Ishikawa (cell line): ENCODE data around the gene UBXN1.

Experiments
- CEBPB ChIP-seq: IDR thresholded peaks from 2 replicates; pipeline ENCODE4 v1.6.1; 2012
- CREB1 ChIP-seq: IDR thresholded peaks from 2 replicates; pipeline ENCODE4 v1.6.1; 2012; ENCODE audit warnings: low read depth
- EGR1 ChIP-seq: IDR thresholded peaks from 2 replicates; pipeline ENCODE4 v1.6.1; 2012
- EP300 ChIP-seq: IDR thresholded peaks from 2 replicates; pipeline ENCODE4 v1.6.1; 2012; ENCODE audit warnings: borderline replicate concordance
- FOXM1 ChIP-seq: IDR thresholded peaks from 2 replicates; pipeline ENCODE4 v1.6.1; 2012; ENCODE audit warnings: low read depth, borderline replicate concordance
- NFIC ChIP-seq: IDR thresholded peaks from 2 replicates; pipeline ENCODE4 v1.6.1; 2012
- RAD21 ChIP-seq: IDR thresholded peaks from 2 replicates; pipeline ENCODE4 v1.6.1; 2012; ENCODE audit warnings: low read depth
- TAF1 ChIP-seq: IDR thresholded peaks from 2 replicates; pipeline ENCODE4 v1.6.1; 2012; ENCODE audit warnings: low read depth, mild to moderate bottlenecking
- TCF12 ChIP-seq: IDR thresholded peaks from 2 replicates; pipeline ENCODE4 v1.6.1; 2012; ENCODE audit warnings: low read depth
- TEAD4 ChIP-seq: IDR thresholded peaks from 2 replicates; pipeline ENCODE4 v1.6.1; 2012
- YY1 ChIP-seq: IDR thresholded peaks from 2 replicates; pipeline ENCODE4 v1.6.1; 2012; ENCODE audit warnings: low read depth
- ZBTB7A ChIP-seq: IDR thresholded peaks from 2 replicates; pipeline ENCODE4 v1.6.1; 2012; ENCODE audit warnings: low read depth
- TF ChIP-seq, protein P1 (sequence below): IDR thresholded peaks from 2 replicates; pipeline ENCODE4 v1.6.1; 2012; ENCODE audit warnings: low read depth, mild to moderate bottlenecking
- TF ChIP-seq, protein P2 (sequence below): IDR thresholded peaks from 2 replicates; pipeline ENCODE4 v1.6.1; 2012
- TF ChIP-seq, protein P3 (sequence below): IDR thresholded peaks from 2 replicates; pipeline ENCODE4 v1.6.1; 2012

The UBXN1 gene, protein sequence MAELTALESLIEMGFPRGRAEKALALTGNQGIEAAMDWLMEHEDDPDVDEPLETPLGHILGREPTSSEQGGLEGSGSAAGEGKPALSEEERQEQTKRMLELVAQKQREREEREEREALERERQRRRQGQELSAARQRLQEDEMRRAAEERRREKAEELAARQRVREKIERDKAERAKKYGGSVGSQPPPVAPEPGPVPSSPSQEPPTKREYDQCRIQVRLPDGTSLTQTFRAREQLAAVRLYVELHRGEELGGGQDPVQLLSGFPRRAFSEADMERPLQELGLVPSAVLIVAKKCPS

DNA sequence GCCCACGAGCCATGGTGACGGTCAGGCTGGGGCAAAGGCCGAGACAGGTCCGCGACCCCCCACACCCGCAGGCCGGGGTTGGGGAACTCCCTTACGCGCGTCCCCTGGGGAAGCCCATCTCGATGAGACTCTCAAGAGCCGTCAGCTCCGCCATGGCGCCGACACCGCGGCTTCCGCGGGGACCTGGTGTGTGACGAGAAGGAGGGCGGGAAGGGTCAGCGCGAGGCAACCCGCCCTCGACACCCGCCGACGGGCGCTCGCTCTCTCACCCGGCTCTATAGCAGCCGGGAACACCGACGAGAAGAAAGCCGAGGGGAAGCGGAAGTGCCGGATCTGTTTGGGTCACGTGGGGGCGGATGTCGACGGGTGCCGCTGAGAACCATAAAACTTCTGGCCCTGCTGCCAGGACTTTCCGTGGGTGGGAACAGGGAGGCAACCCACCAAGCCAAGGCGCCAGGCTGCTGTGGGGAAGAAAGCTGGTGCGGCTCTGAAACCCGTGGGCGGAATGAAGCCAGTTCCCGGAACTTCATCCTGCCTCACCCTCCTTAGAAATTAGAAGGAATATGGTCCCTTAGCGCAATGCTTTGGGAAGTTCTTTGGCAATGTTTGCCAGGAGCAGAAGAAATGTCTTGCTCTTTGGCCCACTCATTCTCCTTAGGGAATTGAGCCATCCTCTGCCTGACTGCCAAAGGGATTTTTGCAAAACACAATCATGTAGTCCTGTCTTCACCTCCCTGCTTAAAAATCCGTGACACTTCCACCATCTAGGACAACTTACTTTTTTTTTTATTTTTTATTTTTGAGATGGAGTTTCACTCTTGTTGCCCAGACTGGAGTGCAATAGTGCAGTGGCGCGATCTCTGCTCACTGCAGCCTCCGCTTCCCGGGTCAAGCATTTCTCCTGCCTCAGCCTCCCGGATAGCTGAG is at the start of gene UBXN1:
TSS of gene UBXN1 (minus strand) at position 304 of the 927 bp plus-strand sequence. CDS start at position 154, 150 bp downstream.
- TF ChIP-seq, protein P1, sequence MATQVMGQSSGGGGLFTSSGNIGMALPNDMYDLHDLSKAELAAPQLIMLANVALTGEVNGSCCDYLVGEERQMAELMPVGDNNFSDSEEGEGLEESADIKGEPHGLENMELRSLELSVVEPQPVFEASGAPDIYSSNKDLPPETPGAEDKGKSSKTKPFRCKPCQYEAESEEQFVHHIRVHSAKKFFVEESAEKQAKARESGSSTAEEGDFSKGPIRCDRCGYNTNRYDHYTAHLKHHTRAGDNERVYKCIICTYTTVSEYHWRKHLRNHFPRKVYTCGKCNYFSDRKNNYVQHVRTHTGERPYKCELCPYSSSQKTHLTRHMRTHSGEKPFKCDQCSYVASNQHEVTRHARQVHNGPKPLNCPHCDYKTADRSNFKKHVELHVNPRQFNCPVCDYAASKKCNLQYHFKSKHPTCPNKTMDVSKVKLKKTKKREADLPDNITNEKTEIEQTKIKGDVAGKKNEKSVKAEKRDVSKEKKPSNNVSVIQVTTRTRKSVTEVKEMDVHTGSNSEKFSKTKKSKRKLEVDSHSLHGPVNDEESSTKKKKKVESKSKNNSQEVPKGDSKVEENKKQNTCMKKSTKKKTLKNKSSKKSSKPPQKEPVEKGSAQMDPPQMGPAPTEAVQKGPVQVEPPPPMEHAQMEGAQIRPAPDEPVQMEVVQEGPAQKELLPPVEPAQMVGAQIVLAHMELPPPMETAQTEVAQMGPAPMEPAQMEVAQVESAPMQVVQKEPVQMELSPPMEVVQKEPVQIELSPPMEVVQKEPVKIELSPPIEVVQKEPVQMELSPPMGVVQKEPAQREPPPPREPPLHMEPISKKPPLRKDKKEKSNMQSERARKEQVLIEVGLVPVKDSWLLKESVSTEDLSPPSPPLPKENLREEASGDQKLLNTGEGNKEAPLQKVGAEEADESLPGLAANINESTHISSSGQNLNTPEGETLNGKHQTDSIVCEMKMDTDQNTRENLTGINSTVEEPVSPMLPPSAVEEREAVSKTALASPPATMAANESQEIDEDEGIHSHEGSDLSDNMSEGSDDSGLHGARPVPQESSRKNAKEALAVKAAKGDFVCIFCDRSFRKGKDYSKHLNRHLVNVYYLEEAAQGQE = no peak
- TF ChIP-seq CREB1 (no peak), TEAD4 (no peak), TCF12 (peak; percentile 62), NFIC (peak; percentile 52; the same call in 1 of the 2 replicates), FOXM1 (no peak), EGR1 (peak; percentile 86), TAF1 (peak; percentile 58), CEBPB (peak; percentile 16; the same call in 1 of the 2 replicates), YY1 (peak; percentile 46; the same call in 1 of the 2 replicates), ZBTB7A (no peak)
- TF ChIP-seq, protein P2, sequence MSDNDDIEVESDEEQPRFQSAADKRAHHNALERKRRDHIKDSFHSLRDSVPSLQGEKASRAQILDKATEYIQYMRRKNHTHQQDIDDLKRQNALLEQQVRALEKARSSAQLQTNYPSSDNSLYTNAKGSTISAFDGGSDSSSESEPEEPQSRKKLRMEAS = peak; percentile 86
- TF ChIP-seq, protein P3, sequence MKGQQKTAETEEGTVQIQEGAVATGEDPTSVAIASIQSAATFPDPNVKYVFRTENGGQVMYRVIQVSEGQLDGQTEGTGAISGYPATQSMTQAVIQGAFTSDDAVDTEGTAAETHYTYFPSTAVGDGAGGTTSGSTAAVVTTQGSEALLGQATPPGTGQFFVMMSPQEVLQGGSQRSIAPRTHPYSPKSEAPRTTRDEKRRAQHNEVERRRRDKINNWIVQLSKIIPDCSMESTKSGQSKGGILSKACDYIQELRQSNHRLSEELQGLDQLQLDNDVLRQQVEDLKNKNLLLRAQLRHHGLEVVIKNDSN = peak; percentile 100

DNA sequence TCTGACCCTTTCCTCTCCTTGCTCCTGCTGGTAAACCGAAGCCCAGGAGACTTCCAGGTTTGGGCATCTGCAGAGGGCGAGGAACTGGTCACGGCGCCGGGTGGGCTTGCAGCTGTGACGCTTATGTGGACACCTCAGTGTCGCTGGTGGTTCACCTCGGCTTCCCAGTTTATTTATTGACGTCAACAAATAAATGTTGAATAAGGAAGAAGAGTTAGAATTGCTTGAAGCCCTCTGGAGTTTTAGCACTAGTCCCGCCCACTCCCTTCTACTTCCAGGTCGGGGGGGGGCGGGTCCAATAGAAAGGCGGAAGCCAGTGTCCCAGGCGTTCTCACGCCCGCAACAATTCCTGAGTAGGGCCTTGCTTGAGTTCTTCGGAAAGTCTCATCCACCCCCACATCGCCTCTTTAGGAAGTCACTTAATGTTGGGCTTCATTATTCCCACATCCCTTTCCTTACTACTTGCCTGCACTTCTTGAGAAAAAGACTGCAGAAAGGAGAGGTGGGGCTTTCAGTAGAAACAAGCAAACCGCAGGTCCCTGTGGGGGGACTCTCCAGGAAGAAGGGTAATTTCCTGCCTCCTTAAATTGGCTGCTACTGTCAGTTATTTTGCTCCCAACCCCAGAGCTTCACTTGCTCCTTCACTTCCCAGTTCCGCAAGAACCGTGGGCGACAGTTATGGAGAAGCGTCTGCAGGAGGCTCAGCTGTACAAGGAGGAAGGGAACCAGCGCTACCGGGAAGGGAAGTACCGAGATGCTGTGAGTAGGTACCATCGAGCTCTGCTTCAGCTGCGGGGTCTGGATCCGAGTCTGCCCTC is 49.5 kb upstream of the UBXN1 start, which contains the start of gene TTC9C:
TSS of gene TTC9C (plus strand) at position 316 of the 818 bp plus-strand sequence. CDS start at position 679, 363 bp downstream.
- TF ChIP-seq TEAD4 (no peak), EP300 (no peak), TAF1 (peak; percentile 69), EGR1 (peak; percentile 10; the same call in 1 of the 2 replicates), ZBTB7A (no peak; the same call in 1 of the 2 replicates), TCF12 (no peak)
- TF ChIP-seq, protein P2 = peak; percentile 59

DNA sequence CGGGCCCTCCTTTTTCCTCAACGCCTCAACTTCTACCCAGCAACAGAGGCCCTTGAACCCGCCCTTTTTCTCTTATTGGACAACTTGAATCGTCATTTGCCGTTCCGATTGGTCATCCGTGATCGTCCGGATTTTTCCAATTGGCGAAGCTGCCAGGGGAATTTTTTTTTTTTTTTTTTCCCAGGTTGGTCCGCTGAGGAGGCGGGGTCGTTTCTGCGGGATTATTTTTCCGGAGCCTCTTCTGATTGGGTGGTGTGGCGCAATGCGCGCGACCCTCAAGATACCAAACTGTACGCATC is 48.9 kb upstream of the UBXN1 start:
- TF ChIP-seq CEBPB = peak; percentile 56; the same call in 1 of the 2 replicates
- no peak for TF ChIP-seq RAD21
- peak; percentile 87 for TF ChIP-seq FOXM1

DNA sequence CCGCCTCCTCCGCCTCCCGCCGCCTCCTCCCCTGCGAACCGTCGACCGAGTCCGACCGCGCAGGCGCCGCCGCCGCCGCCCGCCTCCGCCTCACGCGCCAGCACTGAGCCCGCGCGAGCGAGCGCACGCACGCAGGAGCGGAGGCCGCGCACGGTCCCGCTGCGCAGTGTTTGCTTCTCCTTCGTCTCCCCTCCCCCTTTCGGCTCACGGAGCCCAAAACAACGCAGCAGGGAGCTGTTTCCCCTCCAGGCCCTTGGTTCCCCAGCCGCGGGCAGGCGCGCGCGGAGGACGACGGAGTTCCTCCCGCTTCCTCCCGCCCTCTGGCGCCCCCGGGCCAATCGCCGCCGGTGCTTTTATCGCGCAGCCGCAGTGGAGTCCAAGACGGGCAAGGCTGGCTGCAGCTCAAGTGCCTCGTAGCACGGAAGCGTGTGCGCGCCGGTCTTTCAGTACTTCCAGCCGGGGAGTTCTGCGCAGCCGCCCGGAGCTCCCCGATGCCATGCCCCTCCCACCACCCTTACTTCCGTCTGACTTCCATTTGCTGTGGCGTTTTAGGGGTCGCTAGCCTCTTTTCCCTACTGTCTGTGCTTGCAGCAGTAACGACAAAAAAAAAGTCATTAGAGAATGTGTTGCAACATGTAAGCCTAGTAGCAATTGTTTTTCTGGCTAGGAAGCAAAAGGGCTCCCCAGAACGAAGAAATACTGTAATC is 48.4 kb upstream of the UBXN1 start, which contains the start of gene HNRNPUL2:
TSS of gene HNRNPUL2 (minus strand) at position 293 of the 707 bp plus-strand sequence. CDS start 301 bp downstream, outside the sequence.
- TF ChIP-seq, protein P2 = peak; percentile 95
- no peak; the same call in 1 of the 2 replicates for TF ChIP-seq TCF12
- TF ChIP-seq TEAD4 = no peak; the same call in 1 of the 2 replicates
- peak; percentile 62; the same call in 1 of the 2 replicates for TF ChIP-seq YY1
- TF ChIP-seq CEBPB = no peak
- no peak for TF ChIP-seq ZBTB7A
- TF ChIP-seq, protein P1 = no peak
- TF ChIP-seq TAF1 = peak; percentile 57; the same call in 1 of the 2 replicates
- no peak; the same call in 1 of the 2 replicates for TF ChIP-seq CREB1
- TF ChIP-seq NFIC = no peak
- TF ChIP-seq EGR1 = peak; percentile 71
- TF ChIP-seq, protein P3 = no peak
- TF ChIP-seq RAD21 = no peak; the same call in 1 of the 2 replicates
- TF ChIP-seq EP300 = peak; percentile 26; the same call in 1 of the 2 replicates
- TF ChIP-seq FOXM1 = no peak
